NCI-H2029 (cell line): Measurements from ENCODE around the gene SH3PXD2A.
"Not testable (repeated sequence)": the region's sequence is repeated elsewhere in the genome, so short reads cannot be mapped to it uniquely, and the experiment has no call there.

Experiments used
- DNase-seq: peaks from one replicate; lab custom pipeline; 2025; lab: John Stamatoyannopoulos, UW

SH3PXD2A gene

DNA sequence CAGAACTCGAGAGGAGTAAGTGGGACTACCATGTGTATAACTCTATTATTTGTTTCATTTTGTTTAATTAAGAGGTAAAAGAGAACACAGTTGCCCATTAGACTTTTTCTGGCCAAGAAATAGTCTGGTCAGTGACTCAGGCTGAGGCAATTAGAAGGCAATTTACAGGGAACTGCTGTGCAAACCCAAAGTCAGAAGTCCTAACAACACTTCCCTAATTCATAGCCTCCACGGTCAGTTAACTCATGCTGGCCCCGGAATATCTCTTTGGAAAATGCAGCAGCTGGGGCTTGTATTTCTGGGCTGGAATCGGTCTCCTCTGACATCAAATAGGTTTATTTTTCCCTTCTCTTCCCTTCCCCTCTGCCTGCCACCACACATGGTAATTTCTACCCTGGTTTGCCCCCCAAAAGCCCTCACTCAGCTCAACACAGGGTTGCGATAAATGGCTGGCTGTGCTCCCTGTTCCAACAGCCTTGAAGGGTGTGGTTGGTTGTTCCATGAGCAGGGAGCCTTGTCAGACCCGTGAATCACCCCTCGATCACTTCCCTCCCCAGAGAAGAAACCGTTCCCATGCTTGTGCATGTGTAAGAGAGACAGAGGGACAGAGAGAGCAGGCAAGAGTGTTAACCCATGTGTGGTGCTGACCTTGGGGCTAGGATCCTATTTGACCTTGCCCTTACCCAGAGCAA is 5.3 kb downstream of the SH3PXD2A start:
- DNase-seq = no peak

DNA sequence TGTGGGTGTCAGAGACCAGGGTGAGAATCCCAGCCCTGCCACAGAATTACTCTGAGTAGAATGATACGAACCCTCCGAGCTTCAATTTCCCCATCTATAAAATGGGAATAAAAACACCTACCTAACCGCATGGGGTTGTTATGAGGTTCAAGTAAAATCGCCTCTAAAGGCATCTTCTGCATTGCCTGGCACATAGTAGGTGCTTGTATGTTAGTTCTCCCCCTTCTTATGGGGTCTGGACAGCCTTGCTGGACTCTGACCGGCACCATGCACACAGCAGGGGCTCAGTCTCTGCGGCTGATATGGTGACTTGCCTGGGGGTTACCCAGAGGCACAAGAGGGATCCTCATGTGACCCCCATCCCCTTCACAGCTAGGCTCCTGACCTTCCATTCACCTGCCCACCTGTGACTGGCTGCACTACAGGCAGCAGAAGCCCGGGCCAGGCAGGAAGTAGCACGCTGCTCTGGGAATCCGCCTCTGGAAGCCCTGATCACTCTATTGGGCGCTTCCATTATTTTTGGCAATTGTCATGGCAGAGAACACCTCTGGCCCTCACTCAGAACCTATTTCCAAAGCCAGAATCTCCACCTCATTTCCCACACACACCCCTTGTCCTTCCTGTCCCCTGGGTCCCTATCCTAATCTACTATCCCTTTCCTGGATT is 6.0 kb downstream of the SH3PXD2A start:
- no peak for DNase-seq

DNA sequence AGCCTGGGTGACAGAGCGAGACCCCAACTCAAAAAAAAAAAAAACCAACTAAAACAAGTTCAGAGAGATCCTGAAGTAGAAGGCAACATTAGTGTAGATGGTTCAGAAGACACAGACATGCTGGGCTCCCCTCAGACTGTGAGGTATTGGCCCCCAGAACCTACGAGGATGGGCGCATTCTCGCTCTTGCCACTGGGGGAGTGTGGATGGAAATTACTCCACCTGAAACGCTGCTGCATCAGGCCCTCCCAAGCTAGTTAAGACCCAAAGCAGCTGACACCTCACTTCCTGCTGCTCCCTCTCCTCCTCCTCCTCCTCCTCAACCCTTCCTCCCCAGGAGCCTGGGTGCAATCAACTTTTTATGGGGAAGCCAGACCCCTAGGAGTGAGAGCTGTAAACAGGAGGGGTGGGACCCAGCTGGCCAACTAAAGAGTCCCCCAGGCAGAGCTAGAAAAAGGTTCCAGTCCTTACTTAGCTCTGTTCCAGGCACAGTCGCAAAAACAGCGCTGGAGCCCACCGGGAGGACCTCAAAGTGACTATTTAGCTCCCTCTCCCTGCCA is 7.4 kb downstream of the SH3PXD2A start:
- DNase-seq = no peak

DNA sequence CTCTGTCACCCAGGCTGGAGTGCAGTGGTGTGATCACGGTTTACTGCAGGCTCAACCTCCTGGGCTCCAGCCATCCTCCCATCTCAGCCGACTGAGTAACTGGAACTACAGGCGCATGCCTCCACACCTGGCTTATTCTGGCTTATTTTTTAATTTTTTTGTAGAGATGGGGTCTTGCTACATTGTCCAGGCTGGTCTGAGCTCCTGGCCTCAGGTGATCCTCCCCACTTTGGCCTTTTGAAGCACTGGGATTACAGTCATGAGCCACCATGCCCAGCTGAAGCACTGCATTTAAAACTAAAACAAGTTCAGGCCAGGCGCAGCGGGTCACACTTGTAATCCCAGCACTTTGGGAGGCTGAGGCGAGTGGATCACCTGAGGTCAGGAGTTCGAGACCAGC is 8.0 kb downstream of the SH3PXD2A start:
- DNase-seq = no peak

DNA sequence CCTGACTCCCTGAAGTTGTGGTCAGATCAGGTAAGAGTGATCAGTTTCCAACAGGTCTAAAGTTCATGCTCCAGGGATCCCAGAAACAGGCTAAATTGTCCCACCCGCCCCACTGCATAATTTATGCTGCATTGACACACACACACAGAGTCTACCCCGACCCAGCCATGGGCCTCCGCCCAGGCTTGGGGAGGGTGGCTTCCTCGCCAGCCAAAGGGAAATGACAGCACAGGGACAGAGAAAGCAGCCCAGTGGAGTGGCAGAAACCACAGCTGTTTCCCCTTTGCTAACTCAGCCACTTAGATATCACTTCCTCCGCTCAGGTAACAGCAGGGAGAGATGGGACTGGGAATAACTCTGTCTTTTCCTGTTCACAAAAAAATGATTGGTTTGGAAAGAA is 9.4 kb downstream of the SH3PXD2A start:
- DNase-seq = no peak

DNA sequence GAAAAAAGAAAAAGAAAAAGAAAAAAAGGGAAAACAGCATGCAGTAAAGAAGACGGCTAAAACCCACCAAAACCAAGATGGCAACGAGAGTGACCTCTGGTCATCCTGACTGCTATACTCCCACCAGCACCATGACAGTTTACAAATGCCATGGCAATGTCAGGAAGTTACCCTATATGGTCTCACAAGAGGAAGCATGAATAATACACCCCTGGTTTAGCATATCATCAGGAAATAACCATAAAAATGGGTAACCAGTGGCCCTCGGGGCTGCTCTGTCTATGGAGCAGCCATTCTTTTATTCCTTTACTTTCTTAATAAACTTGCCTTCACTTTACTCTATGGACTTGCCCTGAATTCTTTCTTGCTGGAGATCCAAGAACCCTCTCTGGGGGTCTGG is 10.0 kb downstream of the SH3PXD2A start:
- DNase-seq = not testable (repeated sequence)

DNA sequence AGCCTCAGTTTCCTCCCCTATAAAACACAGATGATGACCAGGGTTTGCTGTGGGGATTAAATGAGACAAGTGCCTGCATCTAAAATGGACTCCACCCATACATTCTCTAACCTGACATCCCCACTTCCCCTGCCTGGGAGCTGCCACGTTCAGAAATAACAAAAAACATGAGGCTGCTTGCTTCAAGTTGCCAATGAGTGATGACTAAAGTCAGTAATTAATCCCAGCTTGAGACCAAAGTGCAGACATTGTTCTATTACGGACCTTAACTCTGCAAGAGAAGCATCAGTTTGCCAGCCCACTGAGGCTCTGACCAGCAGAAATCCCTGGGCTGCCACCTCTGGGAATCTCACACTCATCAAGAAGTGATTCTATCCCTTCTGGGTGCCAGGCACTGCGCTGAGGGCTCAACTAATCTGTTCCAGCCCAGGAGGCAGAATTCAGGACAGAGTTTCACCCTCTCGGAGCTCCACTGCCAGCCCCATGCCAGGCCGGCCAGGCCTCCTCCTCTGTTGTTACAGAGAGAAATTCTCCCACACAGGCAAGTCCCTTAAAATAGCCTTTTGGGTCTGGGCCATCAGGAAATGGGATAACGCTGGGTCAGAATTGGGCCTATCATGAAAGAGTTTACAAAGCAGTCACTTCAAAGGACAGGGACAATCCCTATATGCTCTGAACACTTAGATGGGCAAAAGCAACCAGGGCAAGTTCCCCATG is 11.4 kb downstream of the SH3PXD2A start:
- no peak for DNase-seq

DNA sequence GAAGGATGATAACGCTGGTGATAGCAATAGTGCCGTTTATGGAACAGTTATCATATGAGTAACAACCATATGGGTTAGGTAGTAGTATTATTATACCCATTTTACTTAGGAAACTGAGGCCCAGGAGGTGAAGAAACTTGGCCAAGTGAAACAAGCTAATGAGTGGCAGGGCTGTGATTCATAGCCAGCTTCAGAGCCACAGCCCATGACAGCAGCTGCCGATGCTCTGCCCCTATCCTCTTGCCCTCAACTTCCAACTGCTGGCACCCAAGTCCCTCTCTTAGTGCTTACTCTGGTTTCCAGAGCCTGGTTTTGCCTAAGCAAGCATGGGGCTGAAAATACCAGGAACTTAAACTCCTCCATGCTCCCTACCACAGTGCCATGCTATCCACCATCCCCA is 12.3 kb downstream of the SH3PXD2A start:
- no peak for DNase-seq

DNA sequence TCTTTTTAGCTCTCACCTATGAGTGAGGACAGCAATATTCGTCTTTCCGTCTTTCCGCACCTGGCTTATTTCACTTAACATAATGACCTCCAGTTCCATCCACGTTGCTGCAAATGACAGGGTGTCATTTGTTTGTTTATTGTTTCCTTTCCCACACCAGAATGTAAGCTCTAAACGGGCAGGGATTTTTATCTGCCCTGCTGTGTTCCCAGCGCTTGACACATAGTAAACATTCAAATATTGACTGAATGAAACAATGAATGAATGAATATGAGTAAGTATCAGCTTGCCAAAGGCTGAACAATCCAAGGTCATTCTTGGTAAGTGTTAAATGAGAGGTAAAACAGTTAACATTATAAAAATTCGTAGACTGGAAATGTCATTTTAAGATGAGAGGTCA is 12.8 kb downstream of the SH3PXD2A start:
- DNase-seq = peak; percentile 50

DNA sequence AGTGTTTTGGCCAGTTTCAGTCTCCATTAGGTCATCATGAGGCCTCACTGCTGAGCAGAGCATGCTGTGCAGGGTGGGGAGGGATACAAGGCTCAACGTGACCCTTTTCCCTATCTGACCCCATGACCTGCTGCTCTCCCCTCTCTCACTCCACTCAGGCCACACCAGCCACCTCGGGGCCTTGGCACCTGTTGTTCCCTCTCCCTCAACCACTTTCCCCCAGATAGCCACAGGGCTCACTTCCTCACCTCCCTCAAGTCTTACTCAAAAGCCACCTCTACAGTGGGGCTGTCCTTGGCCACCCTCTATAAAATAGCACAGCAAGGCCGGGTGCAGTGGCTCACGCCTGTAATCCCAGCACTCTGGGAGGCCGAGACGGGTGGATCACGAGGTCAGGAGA is 13.9 kb downstream of the SH3PXD2A start:
- DNase-seq = no peak

DNA sequence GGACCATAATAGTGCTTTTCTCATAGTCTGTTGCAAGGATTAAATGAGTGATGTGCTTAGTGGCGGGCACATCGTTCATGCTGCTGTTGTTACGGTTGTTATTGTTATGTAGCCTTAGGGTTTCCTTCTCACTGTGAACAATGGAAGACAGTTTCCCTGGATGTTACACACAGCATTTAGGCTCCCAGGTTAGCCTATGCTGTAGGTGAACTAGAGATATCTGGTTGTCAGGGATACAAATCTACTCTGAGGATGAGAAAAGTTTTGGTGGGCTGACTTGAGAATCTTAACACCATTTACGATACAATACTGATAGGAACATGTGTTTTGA is 14.7 kb downstream of the SH3PXD2A start:
- no peak for DNase-seq

DNA sequence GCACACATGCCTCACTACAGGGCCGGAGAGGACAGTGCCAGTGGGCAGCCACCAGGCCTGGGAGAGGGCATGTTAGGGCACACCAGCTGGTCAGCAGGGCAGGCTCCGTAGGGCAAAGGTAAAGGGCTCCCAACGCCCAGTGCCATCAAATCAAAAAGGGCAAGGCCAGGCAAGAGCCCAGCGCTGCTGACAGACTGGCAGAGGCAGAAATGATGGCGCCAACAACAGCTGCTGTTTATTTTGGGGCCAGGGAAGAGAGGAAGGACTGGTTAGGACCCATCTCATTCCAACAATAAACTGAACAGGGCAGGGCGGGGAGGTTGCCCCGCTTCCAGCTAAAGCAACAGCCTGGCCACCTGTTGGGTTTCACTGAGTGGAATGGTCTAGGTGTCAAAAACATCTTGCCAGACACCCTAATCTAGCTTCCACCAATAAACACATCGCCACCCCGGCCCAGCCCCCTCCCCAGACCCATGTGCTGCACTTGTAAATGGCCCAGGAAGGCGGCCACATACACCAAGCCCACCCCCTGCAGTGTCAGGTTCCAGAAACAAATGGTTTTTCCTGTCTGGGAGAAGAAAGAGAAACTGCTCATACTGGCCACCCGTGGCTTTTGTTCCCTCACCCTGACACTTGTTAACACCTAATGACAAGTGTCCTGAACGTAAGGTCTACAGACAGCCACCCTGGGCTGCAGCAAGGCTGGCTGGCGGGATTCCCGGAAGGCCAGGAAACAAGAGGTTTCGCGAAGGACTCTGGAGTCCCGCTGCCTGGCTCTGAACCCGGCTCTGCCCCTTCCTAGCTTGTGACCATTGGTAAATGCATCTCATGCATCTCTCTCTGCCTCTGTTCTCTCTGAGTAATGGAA is 15.3 kb downstream of the SH3PXD2A start:
- DNase-seq = peak; percentile 64

DNA sequence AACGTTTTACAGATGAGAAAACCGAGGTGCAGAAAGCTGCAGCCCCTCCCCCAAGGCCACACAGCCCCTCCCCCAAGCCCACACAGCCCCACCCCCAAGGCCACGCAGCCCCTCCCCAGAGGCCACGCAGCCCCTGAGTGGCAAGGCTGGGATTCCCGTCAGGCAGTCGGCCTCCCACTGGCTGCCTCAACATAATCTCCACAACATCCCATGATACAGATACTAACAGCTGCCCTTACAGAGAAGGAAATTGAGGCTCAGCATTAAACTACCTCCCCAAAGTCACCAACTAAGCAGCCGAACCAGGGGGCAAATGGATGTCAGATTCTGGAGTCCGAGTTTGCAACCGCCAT is 15.9 kb downstream of the SH3PXD2A start:
- no peak for DNase-seq

DNA sequence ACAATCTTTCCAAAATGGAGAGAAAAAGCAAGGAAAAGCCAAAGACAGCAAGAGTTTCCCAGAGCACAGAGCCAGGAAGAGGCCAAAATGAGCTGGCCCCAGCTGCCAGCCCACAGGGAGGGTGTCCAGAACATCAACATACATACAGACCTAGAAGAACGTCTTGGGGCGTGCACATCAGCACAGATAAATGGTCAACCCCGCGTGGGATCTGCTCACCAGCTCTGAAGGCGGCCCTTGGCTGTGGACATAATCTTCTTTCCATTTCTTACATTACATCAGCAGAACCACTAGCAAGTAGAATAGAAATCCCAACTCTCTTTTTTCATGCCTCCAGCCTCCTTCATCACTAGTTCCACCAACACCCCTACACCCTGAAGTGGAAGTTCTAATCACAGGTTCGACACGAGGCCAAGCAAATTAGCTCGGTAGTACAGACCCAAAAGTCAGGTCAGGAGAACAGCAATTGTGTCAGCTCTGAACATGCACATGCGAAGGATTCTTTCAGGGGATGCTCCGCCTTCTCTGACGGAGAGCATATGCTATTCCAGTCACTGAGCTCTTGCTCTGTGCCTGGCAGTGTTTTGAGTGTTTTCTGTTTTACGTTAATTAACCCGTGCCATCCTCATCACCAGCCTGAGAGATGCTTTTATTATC is 16.4 kb downstream of the SH3PXD2A start:
- DNase-seq = no peak

DNA sequence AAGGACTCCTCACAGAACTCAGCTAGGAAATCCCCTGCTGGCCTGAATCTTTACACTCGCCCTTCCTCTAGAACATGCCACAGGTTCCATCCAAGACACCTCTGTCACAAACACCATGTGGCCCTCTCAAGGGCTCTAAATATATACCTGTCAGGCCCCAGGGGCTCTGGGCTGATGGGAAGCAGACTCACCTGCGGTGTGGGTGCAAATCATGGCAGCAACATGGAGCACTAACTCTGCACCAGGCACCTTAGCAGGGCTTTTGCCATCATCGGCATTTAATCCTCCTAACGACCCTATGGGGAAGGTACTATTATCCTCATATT is 17.3 kb downstream of the SH3PXD2A start:
- no peak for DNase-seq

DNA sequence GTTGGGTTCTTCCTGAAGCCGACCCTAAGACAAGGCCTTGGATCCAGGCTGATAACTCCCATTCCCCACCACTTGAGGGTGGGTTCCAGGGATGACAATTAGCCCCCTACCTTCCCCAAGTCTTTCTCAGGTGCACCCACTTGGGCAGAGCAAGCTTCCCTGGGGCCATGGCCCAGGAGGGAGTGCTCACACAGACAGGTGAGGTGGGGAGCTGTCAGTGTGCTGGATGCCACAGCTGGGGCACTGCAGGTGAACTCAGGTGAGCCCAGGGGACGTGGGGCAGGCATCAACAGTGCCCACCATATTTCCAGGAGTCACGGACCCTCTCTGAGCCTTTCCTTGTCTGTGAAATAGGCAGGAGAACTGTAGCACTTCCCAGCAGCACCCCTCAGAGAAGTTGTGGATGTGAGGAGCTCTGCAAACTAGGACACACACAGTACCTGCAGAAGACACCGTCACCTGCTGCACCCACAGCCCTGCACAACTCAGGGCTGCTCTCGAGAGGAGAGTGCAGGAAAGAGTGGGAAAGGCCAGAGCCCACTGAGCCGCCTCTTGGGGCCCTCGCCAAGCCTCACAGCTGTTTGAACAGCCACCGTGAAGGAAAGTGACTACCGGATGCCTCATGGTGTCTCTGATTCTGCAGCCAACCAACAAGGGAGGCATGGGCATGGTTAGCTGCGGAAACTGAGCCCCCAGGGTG is 17.9 kb downstream of the SH3PXD2A start:
- no peak for DNase-seq

DNA sequence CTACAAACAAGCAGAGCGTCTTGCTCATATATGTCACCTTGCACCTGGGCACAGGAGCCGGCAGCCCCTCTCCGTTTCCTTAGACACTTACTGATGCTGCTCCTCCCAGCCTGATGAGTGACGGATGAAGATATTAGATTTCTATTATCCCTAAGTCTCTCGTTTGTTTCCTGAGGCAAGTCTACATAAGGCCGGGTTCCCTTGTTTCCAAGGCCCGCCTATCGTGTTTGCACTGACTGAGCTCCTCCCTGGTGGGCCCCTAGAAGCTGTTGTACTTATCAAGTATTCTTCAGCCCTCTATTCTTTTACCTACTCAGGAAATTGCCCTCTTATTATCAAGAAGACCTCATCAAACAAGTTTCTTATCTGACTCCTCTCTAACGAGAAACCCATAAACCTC is 18.5 kb downstream of the SH3PXD2A start:
- no peak for DNase-seq

DNA sequence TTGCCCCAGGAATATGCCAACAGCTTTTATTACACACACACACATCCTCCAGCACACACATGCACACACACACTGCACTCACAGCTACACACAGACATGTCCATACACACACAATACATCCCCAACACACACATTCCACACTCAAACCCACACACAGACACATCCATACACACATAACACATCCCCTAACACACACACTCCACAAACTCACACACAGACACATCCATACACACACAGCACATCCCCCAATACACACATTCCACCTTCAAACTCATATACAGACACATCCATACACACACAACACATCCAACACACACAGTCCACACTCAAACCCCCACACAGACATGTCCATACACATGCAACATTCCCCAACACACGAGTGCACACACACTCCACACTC is 19.1 kb downstream of the SH3PXD2A start:
- no peak for DNase-seq

DNA sequence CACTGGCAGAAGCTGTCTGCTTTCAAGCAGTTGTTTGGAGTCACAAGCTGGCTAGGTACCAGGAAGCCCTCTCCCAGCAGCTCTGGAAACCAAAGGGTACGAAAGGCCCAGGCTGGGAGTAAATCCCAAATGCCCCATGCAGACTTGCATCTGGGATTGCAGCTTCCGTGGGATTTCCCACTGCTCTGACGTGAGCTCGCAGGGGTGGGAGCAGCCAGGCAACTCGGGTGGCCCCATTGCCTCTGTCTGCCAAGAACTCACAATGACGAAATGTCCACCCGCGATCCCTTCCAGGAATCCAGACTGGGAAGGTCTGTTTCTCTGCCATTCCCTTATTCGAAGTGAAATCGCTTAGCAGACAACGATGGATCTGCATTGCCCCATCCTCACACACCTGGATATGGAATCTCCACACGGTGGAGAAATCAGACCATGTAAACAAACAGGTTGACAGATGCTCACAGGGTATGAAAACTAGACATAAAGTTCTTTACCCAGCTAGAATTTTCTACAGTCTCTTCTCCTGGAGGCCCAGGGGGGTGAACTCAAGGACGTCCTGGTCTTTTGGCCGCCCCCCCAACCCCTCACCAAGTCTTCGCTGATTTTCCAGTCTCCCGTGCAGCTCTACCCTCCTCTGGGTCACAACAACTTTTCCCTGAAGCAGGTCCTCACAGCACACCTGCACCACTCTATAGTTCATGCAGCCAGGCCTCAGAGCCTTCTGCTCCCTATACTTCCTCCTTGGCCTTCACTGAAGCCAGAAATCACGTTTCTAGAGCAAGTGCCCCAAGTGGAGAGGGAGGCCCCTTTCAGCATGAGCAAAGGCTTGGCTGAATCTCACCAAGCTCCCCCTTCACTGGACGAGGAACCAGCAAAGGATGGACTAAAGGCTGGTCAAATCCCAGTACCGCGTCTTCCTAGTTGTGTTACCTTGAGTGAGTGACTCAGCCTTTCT is 20.0 kb downstream of the SH3PXD2A start:
- DNase-seq = no peak

DNA sequence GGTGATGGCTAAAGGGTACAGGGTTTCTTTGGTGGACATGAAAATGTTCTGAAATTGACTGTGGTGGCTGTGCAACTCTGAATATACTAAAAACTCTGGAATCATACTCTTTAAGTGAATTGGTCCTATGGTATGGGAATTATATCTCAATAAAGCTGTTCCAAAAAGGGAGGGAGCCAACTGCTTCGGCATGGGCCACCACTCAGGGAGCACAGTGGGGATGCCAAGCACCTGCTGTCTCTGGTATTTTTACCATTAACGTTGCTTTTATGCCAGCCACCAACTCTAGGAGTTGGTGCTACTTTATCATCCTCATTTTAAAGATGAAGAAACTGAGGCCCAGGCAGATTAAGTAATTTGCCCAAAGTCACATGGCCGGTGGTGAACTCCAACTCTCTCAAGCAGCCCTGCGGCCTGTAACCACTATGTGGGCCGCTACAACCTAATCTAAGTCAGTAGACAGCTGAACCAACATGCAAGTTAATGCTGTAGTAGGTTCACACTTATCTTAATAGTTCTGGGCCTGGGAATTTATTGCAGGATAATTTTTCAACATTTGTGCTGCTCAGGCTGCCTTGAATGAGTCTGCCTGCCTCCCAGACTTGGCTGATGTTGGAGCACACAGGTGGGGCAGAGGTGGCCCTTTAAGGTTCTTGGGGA is 20.8 kb downstream of the SH3PXD2A start:
- DNase-seq = no peak
